ENCODE results near the gene MED13. TPM values are rescaled to one million over a fixed set of nuclear protein-coding genes. Genes with fewer than 3 reads are reported as not detected.

The MED13 gene
- total RNA-seq, 2 donors from 2014 or later, result 61.9 to 77.5 TPM

GRCh38 chr17:62100055-62100454 lies 35.0 kb upstream of the MED13 start:
- no peak overlapping the region for H3K27ac ChIP-seq
- no peak overlapping the region for H3K4me3 ChIP-seq
- no peak for DNase-seq
- TF ChIP-seq CTCF (IDR thresholded peaks at IDR 0.05), result no peak
- no peaks in the 10 kb centered on the region for H3K4me1 ChIP-seq
- H3K36me3 ChIP-seq, result no peaks in the 10 kb centered on the region
- H3K27me3 ChIP-seq, result no peaks in the 10 kb centered on the region
- no peaks in the 10 kb centered on the region for H3K9me3 ChIP-seq
- H3K9ac ChIP-seq (ENCODE audit: low read depth in 2 of 2, low read length in 2 of 2), result no peak overlapping the region
- intact Hi-C loops (cut with DNase I), result loop anchor here (10.0 kb wide), 2 partner anchors 85 to 465 kb away; no protein-coding TSS in a partner anchor

GRCh38 chr17:62099532-62099931 lies 34.5 kb upstream of the MED13 start:
- no peak overlapping the region for H3K27ac ChIP-seq
- intact Hi-C loops (cut with DNase I), result no loop called here
- DNase-seq, result no peak

GRCh38 chr17:62098623-62099231 lies 33.6 kb upstream of the MED13 start:
- Histone ChIP-seq H3K27me3 (no peaks in the 10 kb centered on the region), H3K36me3 (no peaks in the 10 kb centered on the region), H3K9ac (ENCODE audit: low read depth in 2 of 2, low read length in 2 of 2) (no peak overlapping the region), H3K27ac (no peak overlapping the region), H3K4me3 (no peak overlapping the region), H3K9me3 (no peaks in the 10 kb centered on the region), H3K4me1 (no peaks in the 10 kb centered on the region)
- intact Hi-C loops (cut with DNase I), result no loop called here
- no peak for DNase-seq
- TF ChIP-seq CTCF (IDR thresholded peaks at IDR 0.05), result no peak

More at GRCh38 chr17:62099532-62099931, 34.5 kb upstream of the MED13 start:
- no peak for TF ChIP-seq CTCF (IDR thresholded peaks at IDR 0.05)
- no peaks in the 10 kb centered on the region for H3K36me3 ChIP-seq
- H3K4me3 ChIP-seq, result no peak overlapping the region
- H3K27me3 ChIP-seq, result no peaks in the 10 kb centered on the region
- no peaks in the 10 kb centered on the region for H3K4me1 ChIP-seq
- no peak overlapping the region for H3K9ac ChIP-seq (ENCODE audit: low read depth in 2 of 2, low read length in 2 of 2)
- H3K9me3 ChIP-seq, result no peaks in the 10 kb centered on the region

- Histone ChIP-seq H3K4me3 (no peak overlapping the region), H3K4me1 (no peaks in the 10 kb centered on the region), H3K9me3 (no peaks in the 10 kb centered on the region), H3K27me3 (no peaks in the 10 kb centered on the region), H3K36me3 (no peaks in the 10 kb centered on the region), H3K9ac (ENCODE audit: low read depth in 2 of 2, low read length in 2 of 2) (no peak overlapping the region), H3K27ac (no peak overlapping the region)
- TF ChIP-seq CTCF (IDR thresholded peaks at IDR 0.05), result no peak
- intact Hi-C loops (cut with DNase I), result no loop called here
- DNase-seq, result no peak
These were observed 31.3 kb upstream of the MED13 start for GRCh38 chr17:62096401-62096670.

- H3K27ac ChIP-seq, result no peak overlapping the region
- no peak overlapping the region for H3K9ac ChIP-seq (ENCODE audit: low read depth in 2 of 2, low read length in 2 of 2)
- no peaks in the 10 kb centered on the region for H3K36me3 ChIP-seq
- no peak for DNase-seq
- intact Hi-C loops (cut with DNase I), result no loop called here
- H3K4me1 ChIP-seq, result no peaks in the 10 kb centered on the region
- no peak for TF ChIP-seq CTCF (IDR thresholded peaks at IDR 0.05)
- H3K9me3 ChIP-seq, result no peaks in the 10 kb centered on the region
- no peak overlapping the region for H3K4me3 ChIP-seq
- H3K27me3 ChIP-seq, result no peaks in the 10 kb centered on the region
These were observed 29.1 kb upstream of the MED13 start for GRCh38 chr17:62094175-62094574.
